Neural crest cell (in vitro differentiated cells): Measurements from ENCODE around the gene TUBA8. TPM values are rescaled to one million over a fixed set of nuclear protein-coding genes. Genes with fewer than 3 reads are reported as not detected.
A peak's percentile ranks its signal among the peaks of the same experiment; 100 is the strongest.
"Not testable (repeated sequence)": the region's sequence is repeated elsewhere in the genome, so short reads cannot be mapped to it uniquely, and the experiment has no call there.

Experiments used
- DNase-seq: peaks from one replicate; pipeline ENCODE4 v3.0.0; 2021; ENCODE audit warnings: low read depth, mixed read lengths, low spot score
- H3K27ac Mint-ChIP-seq: one replicate; pipeline ENCODE4 v1.8.0; 2021; ENCODE audit warnings: mild to moderate bottlenecking, mixed read lengths; ENCODE audit not compliant: unreplicated experiment
- H3K27me3 Mint-ChIP-seq: 2 replicates; pipeline ENCODE4 v1.8.0; 2021; ENCODE audit warnings: low read depth, mild to moderate bottlenecking, mixed read lengths
- H3K36me3 Mint-ChIP-seq: 2 replicates; pipeline ENCODE4 v1.8.0; 2021; ENCODE audit warnings: low read depth, mild to moderate bottlenecking, mixed read lengths
- H3K4me1 Mint-ChIP-seq: 2 replicates; pipeline ENCODE4 v1.8.0; 2021; ENCODE audit warnings: mixed read lengths
- H3K4me3 Mint-ChIP-seq: one replicate; pipeline ENCODE4 v1.8.0; 2021; ENCODE audit warnings: mild to moderate bottlenecking, mixed read lengths
- H3K9me3 Mint-ChIP-seq: 2 replicates; pipeline ENCODE4 v1.8.0; 2021; ENCODE audit warnings: mixed read lengths
- long read RNA-seq: library from polyadenylated mRNA; unstranded; transcript quantifications from one replicate; pipeline ENCODE4 v2.0.0, GENCODE V29; 2020
- total RNA-seq: library from RNA; stranded (reverse); gene quantifications from 2 replicates; pipeline ENCODE4 v1.2.1, GENCODE V29; 2021
- TF ChIP-seq, protein P1 (sequence below): fragments of 200-600 bp; sonication (generic); conservative IDR thresholded peaks from 2 replicates; pipeline ENCODE4 v1.5.0; 2021; ENCODE audit warnings: antibody characterized with exemption, mild to moderate bottlenecking

The TUBA8 gene
- total RNA-seq, result 2.0 and 2.8 TPM in 2 replicates
- long read RNA-seq, result 0 reads

DNA sequence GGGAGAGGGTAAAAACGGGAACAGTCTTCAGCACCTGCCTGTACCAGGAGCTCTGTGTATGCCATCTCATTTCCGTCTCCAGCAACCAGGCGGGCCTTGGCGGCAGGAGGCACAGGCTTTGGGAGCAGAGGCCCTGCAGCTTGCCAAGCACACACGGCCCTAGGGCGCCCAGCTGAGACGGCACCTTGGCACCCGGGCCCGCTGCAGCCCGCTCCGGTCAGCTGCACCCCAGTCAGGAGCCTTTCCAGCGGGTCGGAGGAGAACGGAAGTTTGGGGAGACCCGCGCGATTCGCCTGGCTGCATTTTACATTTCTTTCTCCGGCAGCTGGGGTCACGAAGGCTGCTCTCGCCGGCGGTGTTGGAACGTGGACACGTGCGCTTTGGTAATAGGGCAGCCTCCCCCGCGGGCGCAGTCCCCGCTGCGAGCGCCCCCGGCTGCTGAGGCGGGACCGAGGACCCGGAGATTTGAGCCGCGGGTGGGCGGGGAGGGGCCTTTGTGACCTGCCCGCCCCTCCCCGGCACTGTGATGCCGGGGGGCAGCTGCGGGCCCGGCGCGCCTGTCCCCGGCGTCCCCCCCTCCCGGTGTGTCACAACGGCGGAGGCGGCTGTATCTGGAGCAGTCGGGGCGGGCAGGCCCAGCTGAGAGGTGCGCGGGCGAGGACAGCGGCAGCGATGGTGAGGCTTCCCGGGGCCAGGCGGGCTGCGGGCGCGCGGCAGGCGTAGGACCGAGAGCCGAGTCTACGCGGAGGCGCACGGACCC, at the start of gene TUBA8:
TSS of gene TUBA8 (plus strand) at position 616 of the 760 bp plus-strand sequence. CDS start at position 673, 57 bp downstream.
- Mint-ChIP-seq H3K9me3 (peaks cover 3% of the 10 kb centered on the region), H3K4me3 (peak within 1 kb of the TSS; percentile 51), H3K36me3 (peaks cover 6% of the 10 kb centered on the region), H3K27me3 (peaks cover 25% of the 10 kb centered on the region), H3K27ac (no peak within 1 kb of the TSS), H3K4me1 (peaks cover 9% of the 10 kb centered on the region)
- DNase-seq, result peak; percentile 37
- TF ChIP-seq, protein P1, sequence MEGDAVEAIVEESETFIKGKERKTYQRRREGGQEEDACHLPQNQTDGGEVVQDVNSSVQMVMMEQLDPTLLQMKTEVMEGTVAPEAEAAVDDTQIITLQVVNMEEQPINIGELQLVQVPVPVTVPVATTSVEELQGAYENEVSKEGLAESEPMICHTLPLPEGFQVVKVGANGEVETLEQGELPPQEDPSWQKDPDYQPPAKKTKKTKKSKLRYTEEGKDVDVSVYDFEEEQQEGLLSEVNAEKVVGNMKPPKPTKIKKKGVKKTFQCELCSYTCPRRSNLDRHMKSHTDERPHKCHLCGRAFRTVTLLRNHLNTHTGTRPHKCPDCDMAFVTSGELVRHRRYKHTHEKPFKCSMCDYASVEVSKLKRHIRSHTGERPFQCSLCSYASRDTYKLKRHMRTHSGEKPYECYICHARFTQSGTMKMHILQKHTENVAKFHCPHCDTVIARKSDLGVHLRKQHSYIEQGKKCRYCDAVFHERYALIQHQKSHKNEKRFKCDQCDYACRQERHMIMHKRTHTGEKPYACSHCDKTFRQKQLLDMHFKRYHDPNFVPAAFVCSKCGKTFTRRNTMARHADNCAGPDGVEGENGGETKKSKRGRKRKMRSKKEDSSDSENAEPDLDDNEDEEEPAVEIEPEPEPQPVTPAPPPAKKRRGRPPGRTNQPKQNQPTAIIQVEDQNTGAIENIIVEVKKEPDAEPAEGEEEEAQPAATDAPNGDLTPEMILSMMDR, result no peak

DNA sequence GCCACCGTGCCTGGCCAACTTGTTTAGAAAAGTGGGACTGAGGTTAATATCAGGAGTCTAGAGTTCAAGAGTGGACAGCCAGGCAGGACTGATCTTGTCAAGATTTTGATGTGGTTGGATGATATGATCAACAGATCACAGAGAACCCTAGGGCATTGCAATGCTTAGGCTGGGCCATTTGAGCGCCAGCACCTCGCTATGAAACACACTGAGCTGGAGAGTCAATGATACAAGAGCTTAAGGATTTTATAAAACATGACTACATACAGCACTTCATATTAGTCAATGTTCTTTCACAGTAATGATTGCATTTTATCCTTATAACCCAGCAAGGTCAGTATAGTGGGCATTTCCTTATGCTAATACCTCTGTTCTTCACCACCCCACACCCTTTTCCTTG, 48.2 kb upstream of the TUBA8 start:
- peak overlapping the region; percentile 51 for H3K27ac Mint-ChIP-seq
- no peak overlapping the region for H3K4me3 Mint-ChIP-seq
- H3K36me3 Mint-ChIP-seq, result no peaks in the 10 kb centered on the region
- peaks cover 76% of the 10 kb centered on the region for H3K4me1 Mint-ChIP-seq
- no peak for DNase-seq
- peaks cover 19% of the 10 kb centered on the region for H3K27me3 Mint-ChIP-seq
- H3K9me3 Mint-ChIP-seq, result peaks cover 2% of the 10 kb centered on the region
- TF ChIP-seq, protein P1, result no peak

DNA sequence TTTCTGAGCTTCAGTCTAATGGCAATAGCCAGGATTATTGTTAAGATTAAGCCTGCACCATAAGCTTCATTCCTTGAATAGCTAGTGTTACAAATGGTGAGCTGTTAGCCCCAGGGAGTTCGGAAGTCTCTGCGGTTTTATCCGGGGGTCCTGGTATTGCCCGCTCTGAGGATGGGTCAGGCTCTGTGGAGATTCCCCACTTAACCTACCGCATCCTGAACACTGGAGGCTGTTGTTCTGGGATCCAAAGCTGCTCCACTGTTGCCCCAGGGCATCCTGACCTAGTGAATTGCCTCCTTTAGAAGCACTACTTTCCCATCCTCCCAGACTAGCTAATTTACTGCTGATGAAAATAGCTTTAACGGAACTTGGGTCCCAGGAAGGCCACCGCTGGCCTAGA, 47.3 kb upstream of the TUBA8 start:
- peak; percentile 66 for DNase-seq
- Mint-ChIP-seq H3K9me3 (peaks cover 2% of the 10 kb centered on the region), H3K4me3 (peak overlapping the region; percentile 66), H3K36me3 (no peaks in the 10 kb centered on the region), H3K4me1 (peaks cover 76% of the 10 kb centered on the region), H3K27me3 (peaks cover 26% of the 10 kb centered on the region), H3K27ac (peak overlapping the region; percentile 97)
- TF ChIP-seq, protein P1, result no peak

DNA sequence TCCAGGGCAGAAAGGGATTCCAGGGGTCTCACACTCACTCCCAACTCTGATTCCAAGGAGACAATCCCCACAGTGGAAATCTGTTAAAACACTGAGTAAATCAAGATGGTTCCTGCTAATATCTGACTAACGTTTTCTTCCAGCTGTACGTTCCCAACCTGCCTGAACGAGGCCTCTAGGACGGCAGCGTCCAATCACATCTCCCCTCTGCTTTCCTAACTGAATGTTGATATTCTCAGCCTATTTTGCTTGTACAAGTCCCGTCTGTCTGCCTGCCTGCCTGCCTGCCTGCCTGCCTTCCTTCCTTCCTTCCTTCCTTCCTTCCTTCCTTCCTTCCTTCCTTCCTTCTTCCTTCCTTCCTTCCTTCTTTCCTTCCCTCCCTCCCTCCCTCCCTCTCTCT, 46.9 kb upstream of the TUBA8 start:
- Mint-ChIP-seq H3K4me1 (peaks cover 76% of the 10 kb centered on the region), H3K27me3 (peaks cover 26% of the 10 kb centered on the region), H3K27ac (peak overlapping the region; percentile 97), H3K4me3 (peak overlapping the region; percentile 66)
- not testable (repeated sequence) for DNase-seq, H3K36me3 Mint-ChIP-seq, H3K9me3 Mint-ChIP-seq

DNA sequence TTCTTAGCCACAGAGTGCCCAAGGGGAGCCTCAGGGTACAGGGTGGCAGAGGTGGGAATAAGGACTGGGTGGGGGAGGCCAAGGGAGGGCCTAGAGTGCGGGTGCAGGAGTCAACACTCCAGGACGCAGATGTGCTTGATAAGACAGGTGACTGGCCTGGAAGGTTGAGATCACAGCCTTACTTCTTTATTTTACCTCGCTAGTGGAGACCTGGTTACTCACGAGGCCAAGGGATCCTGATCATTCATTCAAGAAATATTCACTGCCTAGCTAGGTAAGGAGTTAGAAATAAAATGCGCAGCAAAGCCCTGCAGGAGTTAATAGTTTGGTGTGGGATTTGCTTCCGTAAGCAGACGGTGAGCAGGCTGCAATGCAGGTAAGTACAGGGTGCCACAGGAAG, 46.0 kb upstream of the TUBA8 start:
- Mint-ChIP-seq H3K4me3 (no peak overlapping the region), H3K9me3 (no peaks in the 10 kb centered on the region), H3K36me3 (no peaks in the 10 kb centered on the region), H3K27ac (peak overlapping the region; percentile 95), H3K4me1 (peaks cover 77% of the 10 kb centered on the region), H3K27me3 (peaks cover 26% of the 10 kb centered on the region)
- DNase-seq, result no peak
- TF ChIP-seq, protein P1, result no peak

DNA sequence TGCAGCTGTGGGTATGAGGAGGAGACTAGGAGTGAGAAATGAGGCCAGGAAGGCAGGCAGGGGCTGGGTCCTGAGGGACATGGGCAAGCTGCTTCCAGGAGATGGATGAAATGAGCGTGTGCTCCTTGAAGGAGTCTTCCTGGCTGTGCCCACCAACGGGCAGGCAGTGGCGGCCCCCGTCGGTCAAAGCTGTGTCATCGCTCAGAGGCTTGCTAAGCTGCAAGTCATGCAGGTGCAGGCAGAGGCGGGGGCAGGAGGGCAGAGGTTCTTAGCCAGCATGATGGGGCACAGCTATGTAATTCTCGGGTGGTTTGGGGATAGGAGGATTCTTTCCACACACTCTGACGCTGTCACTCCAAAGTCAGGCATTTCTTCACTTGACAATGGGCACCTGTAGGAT, 45.4 kb upstream of the TUBA8 start:
- H3K9me3 Mint-ChIP-seq, result no peaks in the 10 kb centered on the region
- H3K27ac Mint-ChIP-seq, result peak overlapping the region; percentile 95
- TF ChIP-seq, protein P1, result no peak
- no peak for DNase-seq
- H3K4me3 Mint-ChIP-seq, result no peak overlapping the region
- H3K4me1 Mint-ChIP-seq, result peaks cover 74% of the 10 kb centered on the region
- no peaks in the 10 kb centered on the region for H3K36me3 Mint-ChIP-seq
- peaks cover 26% of the 10 kb centered on the region for H3K27me3 Mint-ChIP-seq
